ENCODE measurements around the gene PLLP. TPM values are rescaled to one million over a fixed set of nuclear protein-coding genes. Genes with fewer than 3 reads are reported as not detected.

The PLLP gene
- total RNA-seq (10 to 100 TPM in 6 of 7 donors, 1 to 10 TPM in 1; 9.6 to 53.1 (median 29.1) TPM), polyA plus RNA-seq (10 to 100 TPM in 1 of 3 donors, 1 to 10 TPM in 2; 4.7 to 19.1 (median 7.0) TPM)
- long read RNA-seq, donor 1, partial matches to known transcripts: 0 of 1 reads
- long read RNA-seq, donor 1, other reads (novel, unspliced or antisense): 0 of 1 reads
- long read RNA-seq, donor 2, partial matches to known transcripts: 0 of 1 reads
- long read RNA-seq, donor 2, other reads (novel, unspliced or antisense): 0 of 1 reads

GRCh38 chr16:57284209-57284951 is at the start of gene PLLP:
Gene PLLP, minus strand, starts transcription at chr16:57284672. Its CDS starts 132 bp downstream, at chr16:57284540.
- no peaks in the 10 kb centered on the region for H3K9me3 ChIP-seq
- DNase-seq: no peak
- peaks cover 0 to 36% (median 20%) of the 10 kb centered on the region in 7 donors for H3K27me3 ChIP-seq (replicated peaks in 1 of 7)
- WGBS, 5 donors: 1 to 21% (median 4%) methylated on average over 22 to 95 of the region's 95 CpGs
- no peaks in the 10 kb centered on the region for H3K36me3 ChIP-seq
- H3K27ac ChIP-seq: peak within 1 kb of the TSS in 7 of 8 donors; percentile 22 to 71 (median 64)
- intact Hi-C loops (cut with DNase I; ENCODE audit: low total_unique reads): no loop called here
- H3K4me1 ChIP-seq: peaks cover 4 to 49% (median 20%) of the 10 kb centered on the region in 6 donors
- peak within 1 kb of the TSS; percentile 48 to 74 (median 60) for H3K4me3 ChIP-seq
- no peak for TF ChIP-seq POLR2A (IDR thresholded peaks at IDR 0.05)
- TF ChIP-seq CTCF (IDR thresholded peaks at IDR 0.05 in 8 of 11, conservative IDR thresholded peaks at IDR 0.05 in 3 of 11): no peak
- peak in 2 of 3 donors; percentile 50 to 65 for TF ChIP-seq POLR2AphosphoS5 (IDR thresholded peaks at IDR 0.05)

- intact Hi-C loops (cut with DNase I; ENCODE audit: low total_unique reads): no loop called here
Measured at GRCh38 chr16:57333402-57333801, 48.9 kb upstream of the PLLP start.

GRCh38 chr16:57331355-57331754 is 46.9 kb upstream of the PLLP start:
- TF ChIP-seq CTCF (IDR thresholded peaks at IDR 0.05 in 8 of 11, conservative IDR thresholded peaks at IDR 0.05 in 3 of 11) (no peak), POLR2AphosphoS5 (IDR thresholded peaks at IDR 0.05) (no peak), POLR2A (IDR thresholded peaks at IDR 0.05) (no peak)
- H3K9me3 ChIP-seq: peaks cover 0 to 16% (median 5%) of the 10 kb centered on the region in 8 donors
- no peak overlapping the region for H3K27ac ChIP-seq
- no peak overlapping the region for H3K4me3 ChIP-seq
- peaks cover 0 to 4% (median 0%) of the 10 kb centered on the region in 7 donors for H3K27me3 ChIP-seq (replicated peaks in 1 of 7)
- no peaks in the 10 kb centered on the region for H3K4me1 ChIP-seq
- no peak for DNase-seq
- no peaks in the 10 kb centered on the region for H3K36me3 ChIP-seq
- intact Hi-C loops (cut with DNase I; ENCODE audit: low total_unique reads): no loop called here
- 85 to 93% (median 89%) methylated on average over 3 of the region's 3 CpGs for WGBS, 5 donors

More at GRCh38 chr16:57333402-57333801, 48.9 kb upstream of the PLLP start:
- Histone ChIP-seq H3K4me1 (no peaks in the 10 kb centered on the region), H3K9me3 (peaks cover 0 to 25% (median 3%) of the 10 kb centered on the region in 8 donors), H3K27ac (no peak overlapping the region), H3K27me3 (replicated peaks in 1 of 7) (peaks cover 0 to 4% (median 0%) of the 10 kb centered on the region in 7 donors), H3K36me3 (no peaks in the 10 kb centered on the region), H3K4me3 (no peak overlapping the region)
- no peak for TF ChIP-seq CTCF (IDR thresholded peaks at IDR 0.05 in 8 of 11, conservative IDR thresholded peaks at IDR 0.05 in 3 of 11)
- no peak for TF ChIP-seq POLR2AphosphoS5 (IDR thresholded peaks at IDR 0.05)
- TF ChIP-seq POLR2A (IDR thresholded peaks at IDR 0.05): no peak
- 78 to 100% (median 97%) methylated on average over 1 of the region's 1 CpG for WGBS, 5 donors
- DNase-seq: no peak

Measured in spleen (tissue), 13 donors.